ENCODE results near the gene DTX3. TPM values are rescaled to one million over a fixed set of nuclear protein-coding genes. Genes with fewer than 3 reads are reported as not detected.
A peak's percentile ranks its signal among the peaks of the same experiment; 100 is the strongest.
"Not testable (repeated sequence)": the region's sequence is repeated elsewhere in the genome, so short reads cannot be mapped to it uniquely, and the experiment has no call there.

Gene DTX3
- total RNA-seq, 1 donor from 2014 or later = 44.5 TPM

- DNase-seq = peak; percentile 37
These were observed 21.4 kb upstream of the DTX3 start for GRCh38 chr12:57583008-57583831.

GRCh38 chr12:57584050-57584449 lies 20.6 kb upstream of the DTX3 start:
- no peak for DNase-seq

- DNase-seq = no peak
These were observed 19.9 kb upstream of the DTX3 start for GRCh38 chr12:57584690-57585089.

GRCh38 chr12:57585156-57585555 lies 19.5 kb upstream of the DTX3 start:
- DNase-seq = no peak

GRCh38 chr12:57586128-57586527 lies 18.5 kb upstream of the DTX3 start:
- DNase-seq = no peak

- DNase-seq = no peak
These were observed 17.7 kb upstream of the DTX3 start for GRCh38 chr12:57586832-57587429.

GRCh38 chr12:57588951-57589610 lies 15.5 kb upstream of the DTX3 start:
- DNase-seq = not testable (repeated sequence)

- no peak for DNase-seq
These were observed 14.2 kb upstream of the DTX3 start for GRCh38 chr12:57590479-57590863.

GRCh38 chr12:57590864-57591781 lies 13.5 kb upstream of the DTX3 start, which contains the start of gene PIP4K2C:
PIP4K2C (plus strand) TSS chr12:57591192; CDS start chr12:57591290, 98 bp downstream.
- DNase-seq = peak; percentile 73

- no peak for DNase-seq
These were observed 12.8 kb upstream of the DTX3 start for GRCh38 chr12:57591782-57592325.

GRCh38 chr12:57592551-57593165 lies 12.0 kb upstream of the DTX3 start:
- DNase-seq = peak; percentile 21

- no peak for DNase-seq
These were observed 11.4 kb upstream of the DTX3 start for GRCh38 chr12:57593187-57593586.

GRCh38 chr12:57600395-57600794 lies 4.2 kb upstream of the DTX3 start:
- no peak for DNase-seq

GRCh38 chr12:57602544-57602943 lies 2.1 kb upstream of the DTX3 start:
- DNase-seq = no peak

- no peak for DNase-seq
These were observed 1.3 kb upstream of the DTX3 start for GRCh38 chr12:57603324-57603723.

- peak; percentile 44 for DNase-seq
These were observed 690 bp upstream of the DTX3 start for GRCh38 chr12:57603815-57604453.

GRCh38 chr12:57604992-57605810 lies 577 bp downstream of the DTX3 start:
- no peak for DNase-seq

- no peak for DNase-seq
These were observed 1.2 kb downstream of the DTX3 start for GRCh38 chr12:57605811-57606311.

GRCh38 chr12:57606399-57606798 lies 1.8 kb downstream of the DTX3 start:
- no peak for DNase-seq

GRCh38 chr12:57606821-57607220 lies 2.2 kb downstream of the DTX3 start:
- no peak for DNase-seq

Data from occipital lobe (tissue), 2 donors.